Activated T-helper 1 cell treated with Interleukin-2 at 50 U/mL for 16 hours (primary cell): ENCODE measurements around the gene TPPP.
"Not testable (repeated sequence)": the region's sequence is repeated elsewhere in the genome, so short reads cannot be mapped to it uniquely, and the experiment has no call there.

Experiments used
- DNase-seq: peaks from one replicate; pipeline ENCODE4 v3.0.0-alpha.2; 2020; ENCODE audit warnings: low read depth

Gene TPPP

GRCh38 chr5:645421-645820, 47.7 kb downstream of the TPPP start:
- DNase-seq: no peak

- no peak for DNase-seq
Measured at GRCh38 chr5:644971-645370, 48.2 kb downstream of the TPPP start.

- no peak for DNase-seq
Measured at GRCh38 chr5:644509-644908, 48.6 kb downstream of the TPPP start.

GRCh38 chr5:643811-644271, 49.3 kb downstream of the TPPP start:
- DNase-seq: no peak

- DNase-seq: no peak
Measured at GRCh38 chr5:643351-643801, 49.8 kb downstream of the TPPP start.

- no peak for DNase-seq
Measured at GRCh38 chr5:642481-642880, 50.7 kb downstream of the TPPP start.

GRCh38 chr5:641331-641765, 51.8 kb downstream of the TPPP start:
- no peak for DNase-seq

- no peak for DNase-seq
Measured at GRCh38 chr5:640461-641330, 52.5 kb downstream of the TPPP start.

GRCh38 chr5:639584-640213, 53.5 kb downstream of the TPPP start:
- DNase-seq: no peak

- no peak for DNase-seq
Measured at GRCh38 chr5:639253-639530, 54.0 kb downstream of the TPPP start.

- no peak for DNase-seq
Measured at GRCh38 chr5:638501-639252, 54.5 kb downstream of the TPPP start.

GRCh38 chr5:637581-638450, 55.3 kb downstream of the TPPP start:
- no peak for DNase-seq

GRCh38 chr5:636951-637350, 56.2 kb downstream of the TPPP start:
- no peak for DNase-seq

GRCh38 chr5:635306-636055, 57.7 kb downstream of the TPPP start:
- DNase-seq: no peak

GRCh38 chr5:634191-634590, 59.0 kb downstream of the TPPP start:
- no peak for DNase-seq

- DNase-seq: no peak
Measured at GRCh38 chr5:633501-633955, 59.6 kb downstream of the TPPP start.

GRCh38 chr5:628351-629205, 64.6 kb downstream of the TPPP start:
- DNase-seq: not testable (repeated sequence)

GRCh38 chr5:627840-628239, 65.3 kb downstream of the TPPP start:
- DNase-seq: no peak

GRCh38 chr5:626850-627249, 66.3 kb downstream of the TPPP start:
- no peak for DNase-seq

- DNase-seq: no peak
Measured at GRCh38 chr5:625516-625915, 67.6 kb downstream of the TPPP start.
